HG02763 (cell line): Measurements from ENCODE around the gene CLIC6.
"Not testable (repeated sequence)": the region's sequence is repeated elsewhere in the genome, so short reads cannot be mapped to it uniquely, and the experiment has no call there.

Experiments
- ATAC-seq: cut with Tn5 transposase; IDR thresholded peaks from one replicate; pipeline ENCODE4 v1.9.1; 2021; ENCODE audit warnings: mild to moderate bottlenecking, moderate library complexity; ENCODE audit not compliant: unreplicated experiment

The CLIC6 gene

DNA sequence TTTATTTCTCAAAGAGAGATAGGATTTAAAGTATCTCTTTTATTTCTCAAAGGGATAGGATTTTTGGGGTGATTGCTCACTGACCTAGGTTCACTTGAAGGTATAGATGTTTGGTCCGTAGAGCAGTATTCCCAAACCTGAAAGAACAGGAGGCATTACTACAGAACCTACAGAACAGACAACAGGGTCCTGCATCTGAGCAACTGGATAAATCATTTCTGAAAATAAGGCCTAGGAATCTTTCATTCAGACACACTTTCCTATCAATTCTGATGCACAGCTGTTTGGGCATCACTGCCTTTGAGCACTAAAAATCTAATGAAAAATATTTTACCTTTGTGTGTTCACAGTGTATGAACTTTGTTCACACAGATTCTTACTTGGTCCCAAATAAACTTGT lies 17.2 kb upstream of the CLIC6 start:
- ATAC-seq: no peak

GRCh38 chr21:34653522-34653921 lies 15.3 kb upstream of the CLIC6 start:
- ATAC-seq: no peak

DNA sequence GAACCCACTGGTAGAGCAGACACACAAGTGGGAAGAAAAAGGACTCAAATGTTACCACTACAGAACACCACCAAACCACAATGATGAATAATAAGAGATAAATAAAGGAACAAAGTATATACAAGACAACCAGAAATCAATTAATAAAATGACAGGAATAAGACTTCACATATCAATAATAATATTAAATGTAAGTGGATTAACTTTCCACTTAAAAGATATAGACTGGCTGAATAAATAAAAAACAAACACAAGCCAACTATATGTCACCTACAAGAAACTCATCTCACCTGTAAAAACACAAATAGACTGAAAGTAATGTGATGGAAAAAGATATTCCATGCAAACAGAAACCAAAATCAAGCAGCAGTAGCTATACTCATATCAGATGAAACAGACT lies 6.9 kb upstream of the CLIC6 start:
- no peak for ATAC-seq

DNA sequence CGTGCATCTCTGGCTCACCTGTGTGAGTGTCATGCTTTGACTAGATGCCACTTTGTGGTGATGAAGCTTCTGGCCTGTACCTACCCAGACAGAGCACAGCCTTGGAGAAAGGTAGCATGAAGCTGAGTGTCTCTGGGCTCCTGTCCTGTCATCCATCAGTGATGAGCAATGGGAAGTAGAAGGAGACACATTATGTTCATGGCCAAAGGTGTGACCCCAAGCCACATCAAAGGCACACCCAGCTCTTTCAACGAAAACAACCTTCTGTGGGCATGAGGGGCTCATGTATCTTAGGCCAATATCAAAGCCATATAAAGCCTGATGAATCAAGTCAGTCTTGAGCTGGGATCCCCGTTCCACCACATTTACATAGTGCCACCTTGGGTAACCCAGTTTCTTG lies 1.0 kb upstream of the CLIC6 start:
- no peak for ATAC-seq

DNA sequence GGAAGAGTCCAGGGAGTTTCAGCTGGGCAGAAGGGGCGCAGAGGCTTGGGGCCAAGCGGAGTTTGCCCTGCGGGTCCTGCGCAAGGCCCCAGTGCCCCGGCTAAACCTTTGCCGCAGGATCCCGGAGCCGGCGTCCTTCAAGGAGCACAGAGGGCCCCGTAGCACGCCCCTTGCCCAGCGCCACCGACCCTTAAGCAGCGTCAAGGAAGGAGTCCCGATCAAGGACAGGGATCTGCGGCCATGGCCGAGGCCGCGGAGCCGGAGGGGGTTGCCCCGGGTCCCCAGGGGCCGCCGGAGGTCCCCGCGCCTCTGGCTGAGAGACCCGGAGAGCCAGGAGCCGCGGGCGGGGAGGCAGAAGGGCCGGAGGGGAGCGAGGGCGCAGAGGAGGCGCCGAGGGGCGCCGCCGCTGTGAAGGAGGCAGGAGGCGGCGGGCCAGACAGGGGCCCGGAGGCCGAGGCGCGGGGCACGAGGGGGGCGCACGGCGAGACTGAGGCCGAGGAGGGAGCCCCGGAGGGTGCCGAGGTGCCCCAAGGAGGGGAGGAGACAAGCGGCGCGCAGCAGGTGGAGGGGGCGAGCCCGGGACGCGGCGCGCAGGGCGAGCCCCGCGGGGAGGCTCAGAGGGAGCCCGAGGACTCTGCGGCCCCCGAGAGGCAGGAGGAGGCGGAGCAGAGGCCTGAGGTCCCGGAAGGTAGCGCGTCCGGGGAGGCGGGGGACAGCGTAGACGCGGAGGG lies 520 bp downstream of the CLIC6 start:
- ATAC-seq: no peak

- ATAC-seq: not testable (repeated sequence)
Measured at GRCh38 chr21:34669880-34670219, 1.1 kb downstream of the CLIC6 start.

DNA sequence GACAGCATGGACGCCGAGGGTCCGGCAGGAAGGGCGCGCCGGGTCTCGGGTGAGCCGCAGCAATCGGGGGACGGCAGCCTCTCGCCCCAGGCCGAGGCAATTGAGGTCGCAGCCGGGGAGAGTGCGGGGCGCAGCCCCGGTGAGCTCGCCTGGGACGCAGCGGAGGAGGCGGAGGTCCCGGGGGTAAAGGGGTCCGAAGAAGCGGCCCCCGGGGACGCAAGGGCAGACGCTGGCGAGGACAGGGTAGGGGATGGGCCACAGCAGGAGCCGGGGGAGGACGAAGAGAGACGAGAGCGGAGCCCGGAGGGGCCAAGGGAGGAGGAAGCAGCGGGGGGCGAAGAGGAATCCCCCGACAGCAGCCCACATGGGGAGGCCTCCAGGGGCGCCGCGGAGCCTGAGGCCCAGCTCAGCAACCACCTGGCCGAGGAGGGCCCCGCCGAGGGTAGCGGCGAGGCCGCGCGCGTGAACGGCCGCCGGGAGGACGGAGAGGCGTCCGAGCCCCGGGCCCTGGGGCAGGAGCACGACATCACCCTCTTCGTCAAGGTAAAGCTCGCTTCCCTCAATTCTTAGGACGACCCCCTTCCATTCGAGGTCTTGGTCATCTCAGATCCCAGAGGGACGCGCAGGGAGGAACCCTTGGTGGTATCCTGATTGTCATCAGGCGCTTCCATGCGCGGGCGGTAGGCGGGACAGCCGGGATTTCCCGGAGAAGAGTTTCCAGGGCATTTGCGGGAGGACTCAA lies 1.6 kb downstream of the CLIC6 start:
- no peak for ATAC-seq

DNA sequence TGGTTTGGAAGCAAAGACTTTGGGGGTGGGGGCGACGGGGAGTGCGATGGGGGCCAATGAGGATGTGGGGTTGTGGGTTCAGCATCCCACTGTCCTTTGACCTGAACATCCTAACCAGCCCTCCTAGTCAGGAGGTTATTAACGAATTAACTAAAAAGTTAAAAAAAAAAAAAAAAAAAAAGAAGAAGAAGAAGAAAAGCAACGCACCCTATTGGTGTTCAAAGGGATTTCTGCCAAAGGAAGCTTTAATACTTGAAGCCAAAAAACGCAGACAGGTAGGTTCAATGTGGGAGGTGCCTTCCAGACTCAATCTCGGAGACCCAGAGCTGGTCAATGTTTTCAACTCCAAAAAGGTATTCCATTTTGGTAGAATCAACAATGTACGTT lies 2.2 kb downstream of the CLIC6 start:
- ATAC-seq: no peak

DNA sequence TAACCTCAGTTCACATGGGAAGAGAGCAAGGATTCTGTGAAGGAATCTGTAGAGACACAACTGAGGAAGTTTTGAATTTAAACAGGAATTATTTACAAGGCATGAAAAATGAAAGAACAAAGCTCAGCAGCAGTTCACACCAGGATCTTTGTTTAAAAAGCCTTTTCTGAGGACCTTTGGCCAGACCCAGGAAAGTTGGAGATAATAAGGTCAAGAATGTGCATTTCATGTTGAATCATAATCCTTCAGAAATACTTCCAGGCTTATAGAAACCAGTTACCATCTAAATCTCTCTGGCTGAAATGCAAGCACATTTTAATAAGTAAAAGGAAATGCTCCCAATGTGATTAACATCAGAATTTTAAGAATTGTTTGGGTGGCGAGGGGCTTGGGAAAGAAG lies 2.7 kb downstream of the CLIC6 start:
- no peak for ATAC-seq

DNA sequence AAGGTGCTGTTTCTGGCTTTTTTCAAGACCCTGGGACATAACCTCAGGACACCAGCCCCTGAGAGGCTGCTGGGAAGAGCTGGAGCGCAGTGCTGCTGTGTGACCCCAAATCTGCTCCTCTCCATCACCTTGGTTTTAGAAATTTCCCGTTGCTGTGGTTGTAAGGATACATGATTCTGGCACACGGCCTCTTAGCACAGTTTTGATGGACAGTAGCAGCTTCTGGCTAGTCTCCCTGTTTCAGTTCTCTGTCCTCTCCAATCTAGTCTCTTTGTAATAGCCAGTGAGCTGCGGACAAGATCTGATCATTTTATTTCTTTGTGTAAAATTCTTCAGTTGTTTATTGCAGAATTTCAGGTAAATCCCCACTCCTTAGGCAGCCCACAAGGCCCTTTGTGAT lies 3.1 kb downstream of the CLIC6 start:
- ATAC-seq: no peak

- no peak for ATAC-seq
Measured at GRCh38 chr21:34673006-34673405, 4.2 kb downstream of the CLIC6 start.

- ATAC-seq: no peak
Measured at GRCh38 chr21:34674468-34674867, 5.7 kb downstream of the CLIC6 start.

DNA sequence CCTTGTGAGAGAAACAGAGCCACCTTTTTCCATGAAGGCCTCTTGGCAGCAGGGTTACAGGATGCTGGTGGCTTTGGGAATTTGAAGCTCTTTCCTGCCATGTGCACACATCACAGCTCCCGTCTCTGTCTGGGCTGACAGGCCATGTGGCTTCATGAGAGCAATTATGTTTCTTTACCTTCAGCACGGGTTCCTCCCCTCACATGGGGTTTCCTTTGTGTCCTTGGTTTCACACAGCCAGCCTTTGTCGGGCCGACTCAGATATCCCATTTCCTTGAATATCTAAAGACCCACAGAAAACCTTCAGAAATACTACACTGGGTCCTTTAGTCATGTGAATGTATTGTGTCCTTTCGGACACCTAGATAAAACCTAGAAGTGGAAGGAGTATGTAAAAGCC lies 7.1 kb downstream of the CLIC6 start:
- no peak for ATAC-seq

DNA sequence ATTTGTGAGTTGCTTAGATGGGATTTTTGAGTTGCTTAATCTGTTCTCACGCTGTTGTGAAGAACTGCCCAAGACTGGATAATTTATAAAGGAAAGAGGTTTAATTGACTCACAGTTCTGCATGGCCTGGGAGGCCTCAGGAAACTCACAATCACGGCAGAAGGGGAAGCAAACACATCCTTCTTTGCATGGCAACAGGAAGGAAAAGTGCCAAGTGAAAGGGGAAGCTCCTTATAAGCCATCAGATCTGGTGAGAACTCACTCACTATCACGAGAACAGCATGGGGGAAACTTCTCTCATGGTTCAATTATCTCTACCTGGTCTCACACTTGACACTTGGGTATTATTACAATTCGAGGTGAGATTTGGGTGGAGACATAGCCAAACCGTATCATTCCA lies 10.3 kb downstream of the CLIC6 start:
- no peak for ATAC-seq

- no peak for ATAC-seq
Measured at GRCh38 chr21:34684174-34684876, 15.5 kb downstream of the CLIC6 start.

DNA sequence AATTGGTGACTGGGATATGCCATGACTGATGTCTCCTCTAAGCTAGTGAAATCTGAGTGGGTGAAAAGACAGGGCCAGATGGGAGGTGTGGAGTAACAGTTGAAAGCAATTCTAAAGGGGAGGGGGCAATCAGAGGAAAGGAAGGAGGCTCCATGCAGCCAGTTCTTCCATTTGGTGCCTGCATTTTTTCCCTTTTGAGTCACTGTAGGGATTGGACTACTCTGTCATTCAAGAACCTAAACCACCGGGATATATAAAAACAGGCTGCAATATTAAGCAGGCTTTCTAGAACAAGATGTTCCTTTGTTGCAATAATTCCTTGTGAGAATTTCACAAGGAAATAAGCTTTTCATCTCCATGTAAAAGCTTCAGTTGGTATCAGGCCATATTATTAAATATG lies 18.3 kb downstream of the CLIC6 start:
- ATAC-seq: no peak

GRCh38 chr21:34687745-34688144 lies 19.0 kb downstream of the CLIC6 start:
- ATAC-seq: no peak

GRCh38 chr21:34688145-34688544 lies 19.4 kb downstream of the CLIC6 start:
- no peak for ATAC-seq

GRCh38 chr21:34688715-34689114 lies 19.9 kb downstream of the CLIC6 start:
- ATAC-seq: no peak

GRCh38 chr21:34690041-34690792 lies 21.4 kb downstream of the CLIC6 start:
- no peak for ATAC-seq

DNA sequence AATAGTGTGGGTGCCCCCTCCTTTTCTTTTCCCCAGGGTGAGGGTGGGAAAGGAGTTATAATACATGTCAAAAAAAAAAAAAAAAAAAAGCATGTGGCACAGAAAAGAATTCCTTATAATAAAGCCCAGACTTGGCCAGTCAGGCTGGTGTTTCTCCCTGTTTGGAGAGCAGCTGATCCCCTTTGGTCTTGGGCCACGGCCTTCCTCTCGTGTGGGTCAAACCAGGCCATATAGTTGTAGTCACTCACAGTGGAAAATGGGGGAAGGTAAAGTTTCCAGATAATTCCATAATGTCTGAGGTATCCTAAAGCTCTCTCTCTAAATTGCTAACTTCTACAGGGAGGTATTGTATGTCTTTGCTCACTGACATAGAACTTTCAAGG lies 22.0 kb downstream of the CLIC6 start:
- no peak for ATAC-seq
